ENCODE data around the gene CPSF2. TPM values are rescaled to one million over a fixed set of nuclear protein-coding genes. Genes with fewer than 3 reads are reported as not detected.

CPSF2 gene
- total and polyA plus RNA-seq, 2 of the 13 experiments (the other 11 are each of a cell fraction or from before 2014, with no cell fraction given) = 14.3 to 67.9 TPM

GRCh38 chr14:92215579-92215978 is 93.8 kb downstream of the CPSF2 start:
- ATAC-seq (no peak), DNase-seq (ENCODE audit: low spot score) (no peak), FAIRE-seq (no peak)
- no TSS peak for BruUV-seq (replicated peaks)
- Histone ChIP-seq H4K20me1 (ENCODE audit: insufficient read depth, low read length) (no peaks in the 10 kb centered on the region), H3K9ac (ENCODE audit: insufficient read depth, low read depth, low read length) (no peak overlapping the region), H3K4me2 (ENCODE audit: low read depth, low read length) (no peak overlapping the region), H3K36me3 (replicated peaks in 1 of 2; ENCODE audit: control insufficient read depth in 1 of 2, insufficient read depth in 2 of 2, low read length in 2 of 2) (no peaks in the 10 kb centered on the region), H3K27ac (ENCODE audit: extremely low read length, insufficient read depth, low read length) (no peak overlapping the region), H3K27me3 (ENCODE audit: control insufficient read depth in 1 of 2, insufficient read depth in 2 of 2, low read length in 2 of 2) (peaks cover 3 to 16% of the 10 kb centered on the region in 2 experiments; a peak in 3 of 5 replicates), H3K4me3 (replicated peaks in 1 of 3; ENCODE audit: insufficient read depth in 1 of 3, low read depth in 2 of 3, low read length in 3 of 3) (no peak overlapping the region), H3K9me3 (ENCODE audit: low read length) (no peaks in the 10 kb centered on the region), H3K79me2 (ENCODE audit: insufficient read depth, low read length) (no peaks in the 10 kb centered on the region), H2AFZ (ENCODE audit: low read length) (no peak overlapping the region), H3K4me1 (ENCODE audit: insufficient read depth, low read length) (no peaks in the 10 kb centered on the region)
- CTCF ChIA-PET (ENCODE audit: low intra/inter-chr PET ratio, low total read pairs) = no interaction called here
- 11% methylated on average over 5 of the region's 5 CpGs for WGBS (ENCODE audit: low lambda C conversion rate)
- intact Hi-C loops (cut with micrococcal nuclease; ENCODE audit: unreplicated experiment) (no loop called here), in situ Hi-C loops (cut with HindIII; ENCODE audit: extremely low pct_ligation_motif_present, low pct_unique_long_range_greater_than_20kb) (no loop called here)
- TF ChIP-seq, protein P1, sequence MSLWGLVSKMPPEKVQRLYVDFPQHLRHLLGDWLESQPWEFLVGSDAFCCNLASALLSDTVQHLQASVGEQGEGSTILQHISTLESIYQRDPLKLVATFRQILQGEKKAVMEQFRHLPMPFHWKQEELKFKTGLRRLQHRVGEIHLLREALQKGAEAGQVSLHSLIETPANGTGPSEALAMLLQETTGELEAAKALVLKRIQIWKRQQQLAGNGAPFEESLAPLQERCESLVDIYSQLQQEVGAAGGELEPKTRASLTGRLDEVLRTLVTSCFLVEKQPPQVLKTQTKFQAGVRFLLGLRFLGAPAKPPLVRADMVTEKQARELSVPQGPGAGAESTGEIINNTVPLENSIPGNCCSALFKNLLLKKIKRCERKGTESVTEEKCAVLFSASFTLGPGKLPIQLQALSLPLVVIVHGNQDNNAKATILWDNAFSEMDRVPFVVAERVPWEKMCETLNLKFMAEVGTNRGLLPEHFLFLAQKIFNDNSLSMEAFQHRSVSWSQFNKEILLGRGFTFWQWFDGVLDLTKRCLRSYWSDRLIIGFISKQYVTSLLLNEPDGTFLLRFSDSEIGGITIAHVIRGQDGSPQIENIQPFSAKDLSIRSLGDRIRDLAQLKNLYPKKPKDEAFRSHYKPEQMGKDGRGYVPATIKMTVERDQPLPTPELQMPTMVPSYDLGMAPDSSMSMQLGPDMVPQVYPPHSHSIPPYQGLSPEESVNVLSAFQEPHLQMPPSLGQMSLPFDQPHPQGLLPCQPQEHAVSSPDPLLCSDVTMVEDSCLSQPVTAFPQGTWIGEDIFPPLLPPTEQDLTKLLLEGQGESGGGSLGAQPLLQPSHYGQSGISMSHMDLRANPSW (CRISPR knock-in tag; IDR thresholded peaks at IDR 0.05; ENCODE audit: borderline replicate concordance) = no peak
- TF ChIP-seq SMC3 (IDR thresholded peaks at IDR 0.05; ENCODE audit: low read length) (no peak), HES4 (CRISPR knock-in tag; IDR thresholded peaks at IDR 0.05; ENCODE audit: borderline replicate concordance) (no peak)
- TF ChIP-seq, protein P2, sequence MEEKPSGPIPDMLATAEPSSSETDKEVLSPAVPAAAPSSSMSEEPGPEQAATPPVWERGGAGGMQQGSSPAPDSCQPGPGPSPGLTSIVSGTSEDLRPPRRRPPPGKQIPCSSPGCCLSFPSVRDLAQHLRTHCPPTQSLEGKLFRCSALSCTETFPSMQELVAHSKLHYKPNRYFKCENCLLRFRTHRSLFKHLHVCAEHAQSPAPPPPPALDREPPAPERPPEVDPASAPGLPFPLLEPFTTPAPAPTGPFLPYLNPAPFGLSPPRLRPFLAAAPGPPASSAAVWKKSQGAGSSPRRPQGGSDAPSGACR (CRISPR knock-in tag; IDR thresholded peaks at IDR 0.05) = no peak
- POLR2A ChIA-PET = no interaction called here

DNA sequence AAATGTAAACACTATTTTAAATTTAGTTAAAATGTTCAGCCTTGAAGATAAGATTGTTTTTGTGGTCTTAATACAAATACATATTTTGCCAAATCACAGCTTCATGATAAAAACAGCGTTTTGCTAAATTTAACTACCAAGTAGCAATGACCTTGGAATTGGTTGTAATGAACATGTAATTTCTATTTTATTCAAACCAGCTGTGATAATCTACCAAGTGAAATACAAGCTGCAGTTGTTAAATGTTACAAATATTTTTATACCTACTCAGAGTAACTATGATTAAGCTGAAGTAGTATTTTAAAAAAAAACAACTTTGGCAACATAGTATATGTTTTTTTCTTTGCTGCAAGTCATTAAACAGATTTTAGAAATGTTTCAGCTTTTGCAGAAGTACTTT is 96.2 kb downstream of the CPSF2 start:
- H3K9me3 ChIP-seq (ENCODE audit: low read length) = no peaks in the 10 kb centered on the region
- H3K27ac ChIP-seq (ENCODE audit: extremely low read length, insufficient read depth, low read length) = no peak overlapping the region
- in situ Hi-C loops (cut with HindIII; ENCODE audit: extremely low pct_ligation_motif_present, low pct_unique_long_range_greater_than_20kb) (no loop called here), intact Hi-C loops (cut with micrococcal nuclease; ENCODE audit: unreplicated experiment) (no loop called here)
- no peaks in the 10 kb centered on the region for H4K20me1 ChIP-seq (ENCODE audit: insufficient read depth, low read length)
- H3K4me3 ChIP-seq (replicated peaks in 1 of 3; ENCODE audit: insufficient read depth in 1 of 3, low read depth in 2 of 3, low read length in 3 of 3) = no peak overlapping the region
- ATAC-seq (no peak), DNase-seq (ENCODE audit: low spot score) (no peak), FAIRE-seq (no peak)
- peaks cover 2 to 17% of the 10 kb centered on the region in 2 experiments; a peak in 4 of 5 replicates for H3K27me3 ChIP-seq (ENCODE audit: control insufficient read depth in 1 of 2, insufficient read depth in 2 of 2, low read length in 2 of 2)
- WGBS (ENCODE audit: low lambda C conversion rate) = 3% methylated on average over 1 of the region's 1 CpG
- no TSS peak for BruUV-seq (replicated peaks)
- H3K4me2 ChIP-seq (ENCODE audit: low read depth, low read length) = no peak overlapping the region
- no peaks in the 10 kb centered on the region for H3K79me2 ChIP-seq (ENCODE audit: insufficient read depth, low read length)
- ChIA-PET CTCF (ENCODE audit: low intra/inter-chr PET ratio, low total read pairs) (no interaction called here), POLR2A (no interaction called here)
- H3K9ac ChIP-seq (ENCODE audit: insufficient read depth, low read depth, low read length) = no peak overlapping the region
- no peaks in the 10 kb centered on the region for H3K4me1 ChIP-seq (ENCODE audit: insufficient read depth, low read length)
- H3K36me3 ChIP-seq (replicated peaks in 1 of 2; ENCODE audit: control insufficient read depth in 1 of 2, insufficient read depth in 2 of 2, low read length in 2 of 2) = no peaks in the 10 kb centered on the region
- H2AFZ ChIP-seq (ENCODE audit: low read length) = no peak overlapping the region
- TF ChIP-seq POLR2G (IDR thresholded peaks at IDR 0.05; ENCODE audit: low read depth, low read length) (no peak), KDM4B (CRISPR knock-in tag; IDR thresholded peaks at IDR 0.05) (no peak), ZNF574 (CRISPR knock-in tag; IDR thresholded peaks at IDR 0.05) (no peak), ZNF225 (CRISPR knock-in tag; IDR thresholded peaks at IDR 0.05) (no peak), ZNF484 (CRISPR knock-in tag; IDR thresholded peaks at IDR 0.05; ENCODE audit: borderline replicate concordance, low read depth) (no peak), SALL2 (CRISPR knock-in tag; IDR thresholded peaks at IDR 0.05) (no peak), ZC3H4 (CRISPR knock-in tag; IDR thresholded peaks at IDR 0.05; ENCODE audit: borderline replicate concordance) (no peak), ZNF75D (CRISPR knock-in tag; IDR thresholded peaks at IDR 0.05; ENCODE audit: borderline replicate concordance) (no peak)
